Fibroblast of skin of scalp (primary cell): ENCODE measurements around the gene PGPEP1.

ENCODE experiments used
- DNase-seq: peaks from one replicate; pipeline ENCODE4 v3.0.0-alpha.2; 2013

Gene PGPEP1

GRCh38 chr19:18419195-18419698, 78.8 kb downstream of the PGPEP1 start, which contains the start of gene SSBP4:
Gene SSBP4 (plus strand): TSS chr19:18419398. CDS start chr19:18419649, 251 bp downstream.
- peak; percentile 89 for DNase-seq
